RCC 7860 (cell line): ENCODE measurements around the gene PTPRK.
A peak's percentile ranks its signal among the peaks of the same experiment; 100 is the strongest.

Source experiments
- DNase-seq: peaks from one replicate; pipeline ENCODE4 v3.0.0-alpha.2; 2015; ENCODE audit warnings: low spot score
- FAIRE-seq: peaks from 2 replicates; lab custom pipeline; 2012; peaks lifted over from hg19 to GRCh38; lab: Jason Lieb, UNC

PTPRK gene

GRCh38 chr6:128395596-128395995 lies 124.8 kb downstream of the PTPRK start:
- FAIRE-seq (no peak), DNase-seq (no peak)

- FAIRE-seq (no peak), DNase-seq (no peak)
These were observed 125.2 kb downstream of the PTPRK start for GRCh38 chr6:128395188-128395587.

GRCh38 chr6:128394167-128394566 lies 126.2 kb downstream of the PTPRK start:
- FAIRE-seq (no peak), DNase-seq (no peak)

GRCh38 chr6:128389820-128390534 lies 130.4 kb downstream of the PTPRK start:
- FAIRE-seq (no peak), DNase-seq (no peak)

- FAIRE-seq: no peak
These were observed 132.0 kb downstream of the PTPRK start for GRCh38 chr6:128388380-128388779.

GRCh38 chr6:128380891-128381290 lies 139.5 kb downstream of the PTPRK start:
- DNase-seq (no peak), FAIRE-seq (no peak)

More at GRCh38 chr6:128388380-128388779, 132.0 kb downstream of the PTPRK start:
- DNase-seq: no peak

- FAIRE-seq (no peak), DNase-seq (no peak)
These were observed 140.8 kb downstream of the PTPRK start for GRCh38 chr6:128379577-128379976.

DNA sequence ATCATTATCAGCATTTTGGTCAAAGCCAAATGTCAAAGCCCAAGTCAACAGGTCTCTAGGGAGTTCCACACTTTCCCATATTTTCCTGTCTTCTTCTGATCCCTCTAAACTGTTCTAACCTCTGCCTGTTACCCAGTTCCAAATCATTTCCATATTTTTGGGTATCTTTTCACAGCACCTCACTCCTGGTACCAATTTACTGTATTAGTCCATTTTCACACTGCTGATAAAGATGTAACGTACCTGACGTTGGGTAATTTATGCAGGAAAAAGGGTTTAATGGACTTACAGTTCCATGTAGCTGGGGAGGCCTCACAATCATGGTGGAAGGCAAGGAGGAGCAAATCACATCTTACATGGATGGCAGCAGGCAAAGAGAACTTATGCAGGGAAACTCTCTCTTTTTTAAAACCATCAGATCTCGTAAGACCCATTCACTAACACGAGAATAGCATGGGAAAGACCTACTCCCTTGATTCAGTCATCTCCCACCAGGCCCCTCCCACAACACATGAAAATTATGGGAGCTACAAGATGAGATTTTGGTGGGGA lies 143.4 kb downstream of the PTPRK start:
- no peak for DNase-seq
- no peak for FAIRE-seq

GRCh38 chr6:128371136-128371535 lies 149.3 kb downstream of the PTPRK start:
- FAIRE-seq (no peak), DNase-seq (no peak)

GRCh38 chr6:128370072-128370471 lies 150.3 kb downstream of the PTPRK start:
- no peak for DNase-seq
- no peak for FAIRE-seq

- FAIRE-seq (no peak), DNase-seq (no peak)
These were observed 152.0 kb downstream of the PTPRK start for GRCh38 chr6:128368213-128368944.

GRCh38 chr6:128367437-128367836 lies 153.0 kb downstream of the PTPRK start:
- no peak for DNase-seq
- FAIRE-seq: no peak

GRCh38 chr6:128365520-128366160 lies 154.8 kb downstream of the PTPRK start:
- FAIRE-seq: no peak

DNA sequence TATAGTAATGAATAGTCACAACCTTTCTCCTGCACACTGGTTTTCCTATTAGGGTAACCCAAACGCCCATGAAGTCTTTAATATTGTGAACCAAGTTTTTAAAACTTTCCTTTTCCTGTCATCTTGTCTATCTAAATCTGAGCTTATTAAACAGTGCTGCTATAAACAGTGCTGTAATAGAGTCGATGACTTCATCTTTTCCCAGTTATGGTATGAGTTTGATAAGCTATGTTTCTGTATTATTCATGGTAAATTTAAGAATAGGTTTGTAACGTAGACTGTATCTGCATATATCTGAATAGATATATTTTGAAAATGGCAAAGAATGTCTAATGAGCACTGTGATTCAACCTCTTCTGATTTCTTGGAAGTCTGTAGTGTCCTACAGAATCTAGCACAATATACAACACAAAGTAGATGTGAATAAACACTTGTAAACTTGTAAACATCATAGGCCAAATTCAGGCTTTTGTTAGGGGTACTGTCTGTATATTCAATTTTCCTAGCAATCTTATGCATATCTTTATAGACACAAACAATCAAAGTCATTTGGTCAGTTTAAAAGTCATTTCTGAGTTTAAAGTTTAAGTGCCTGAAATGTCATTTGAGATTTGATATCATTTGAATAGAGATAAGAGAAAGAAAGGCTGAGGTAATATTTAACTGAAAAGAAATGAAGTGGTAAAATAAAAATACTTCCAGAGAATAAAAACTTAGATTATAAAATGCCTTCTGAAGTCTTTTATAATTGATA lies 155.5 kb downstream of the PTPRK start:
- DNase-seq (no peak), FAIRE-seq (no peak)

More at GRCh38 chr6:128365520-128366160, 154.8 kb downstream of the PTPRK start:
- no peak for DNase-seq

- FAIRE-seq (no peak), DNase-seq (no peak)
These were observed 157.2 kb downstream of the PTPRK start for GRCh38 chr6:128363020-128363813.

- FAIRE-seq (no peak), DNase-seq (no peak)
These were observed 159.0 kb downstream of the PTPRK start for GRCh38 chr6:128361378-128361777.

DNA sequence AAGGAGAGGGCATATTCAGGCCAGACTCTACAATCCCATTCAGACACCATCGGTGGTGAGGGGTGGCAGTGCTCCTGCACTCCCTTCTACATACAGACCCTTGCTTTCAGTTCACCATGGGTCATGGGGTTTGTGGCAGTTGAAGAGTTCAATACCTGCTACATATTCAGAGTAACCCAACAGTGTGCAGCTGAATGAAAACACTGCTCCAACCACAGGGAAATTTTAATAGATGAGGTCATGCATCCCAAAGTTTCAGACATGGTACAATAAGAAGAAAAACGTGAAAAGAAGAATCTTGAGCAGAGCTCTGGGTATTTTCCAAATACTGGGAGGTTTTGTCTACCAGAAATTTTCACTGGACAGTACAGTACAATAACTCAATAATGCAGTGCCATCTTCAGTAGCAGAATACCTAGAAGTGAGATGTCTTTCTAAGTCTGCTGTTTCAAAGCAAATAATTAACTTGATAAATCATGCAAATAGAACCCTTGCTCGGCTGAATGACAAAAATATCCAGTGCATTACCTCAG lies 162.1 kb downstream of the PTPRK start:
- DNase-seq (peak; percentile 14), FAIRE-seq (peak; percentile 59)

DNA sequence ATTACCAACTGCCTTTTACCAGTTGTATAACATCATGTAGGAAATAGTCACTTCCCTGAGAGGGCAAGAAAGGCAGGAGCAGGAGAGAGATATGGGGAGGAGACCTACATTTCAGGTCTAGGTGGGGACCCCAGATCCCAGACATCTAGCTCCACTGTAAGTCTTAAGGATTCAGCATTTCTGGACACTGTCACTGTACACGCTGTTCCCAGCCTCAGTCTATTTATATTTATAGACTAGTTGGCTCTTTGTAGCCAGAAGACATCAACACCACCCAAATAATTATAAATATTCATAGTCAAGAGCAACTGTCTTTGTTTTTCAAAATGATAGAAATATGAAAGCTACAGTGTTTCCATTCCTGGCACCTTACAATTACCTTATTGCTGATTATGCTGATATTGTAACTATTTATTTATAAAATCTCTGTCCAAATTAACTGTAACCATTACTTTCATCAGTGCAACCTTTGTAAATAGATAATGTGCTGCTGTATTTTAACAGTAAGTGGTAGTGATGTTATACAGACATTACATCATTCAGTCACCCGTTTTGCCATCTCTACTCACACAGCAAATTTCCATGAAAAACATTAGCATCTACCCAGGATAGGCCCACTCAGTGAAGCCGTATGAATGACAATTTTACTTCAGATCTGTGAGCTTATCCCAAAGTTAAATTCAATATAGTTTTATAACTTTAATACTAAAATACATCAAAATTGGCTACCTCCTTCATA lies 162.8 kb downstream of the PTPRK start:
- no peak for FAIRE-seq

DNA sequence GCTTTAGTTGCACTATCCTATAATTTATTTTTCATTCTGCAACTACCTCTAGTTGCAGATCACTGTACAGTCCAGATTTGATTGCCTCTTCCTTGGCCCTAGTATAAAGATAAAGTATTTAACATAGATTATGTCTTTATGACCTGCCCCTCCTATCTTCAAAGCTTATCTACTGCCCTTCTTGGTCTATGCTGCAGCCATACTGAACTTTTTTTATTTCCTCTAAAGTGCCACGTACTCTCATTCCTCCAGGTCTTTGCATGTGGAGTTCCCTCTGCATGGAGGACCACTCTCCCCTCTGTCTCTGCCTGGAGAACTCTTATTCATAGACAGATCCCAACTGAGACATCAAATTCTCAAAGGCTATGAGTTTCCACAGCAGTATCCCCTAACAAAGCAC lies 168.0 kb downstream of the PTPRK start:
- FAIRE-seq (no peak), DNase-seq (no peak)

More for the DNA sequence above, 162.8 kb downstream of the PTPRK start:
- no peak for DNase-seq
